Esophagus squamous epithelium (tissue), 5 donors: Measurements from ENCODE around the gene SLC2A13. TPM values are rescaled to one million over a fixed set of nuclear protein-coding genes. Genes with fewer than 3 reads are reported as not detected.

Experiments used
- DNase-seq: peaks from one replicate; lab custom pipeline; 2025; lab: John Stamatoyannopoulos, UW
- H3K27ac ChIP-seq, 4 donors: fragments of 200-600 bp; sonication (generic); one replicate each; pipeline ENCODE4 v1.5.1; 2016 to 2019; ENCODE audit warnings: mild to moderate bottlenecking in 1 of 4
- H3K27me3 ChIP-seq, 4 donors: fragments of 200-600 bp; sonication (generic); 1 replicate in 3 of 4; 2 replicates in 1 of 4; pipeline versions ENCODE4 v1.5.1 to v1.6.0; 2017 to 2021; ENCODE audit warnings: antibody characterized with exemption in 1 of 4
- H3K36me3 ChIP-seq, 3 donors: fragments of 200-600 bp; sonication (generic); one replicate each; pipeline ENCODE4 v1.5.1; 2016 to 2019
- H3K4me1 ChIP-seq, 3 donors: fragments of 200-600 bp; sonication (generic); one replicate each; pipeline ENCODE4 v1.5.1; 2017 to 2019
- H3K4me3 ChIP-seq, 4 donors: fragments of 200-600 bp; sonication (generic); 1 replicate in 3 of 4; 2 replicates in 1 of 4; pipeline ENCODE4 v1.5.1; 2016 to 2019; ENCODE audit warnings: mild to moderate bottlenecking in 2 of 4, moderate library complexity in 1 of 4
- H3K9me3 ChIP-seq, 3 donors: fragments of 200-600 bp; sonication (generic); one replicate each; pipeline ENCODE4 v1.5.1; 2016 to 2019
- CTCF ChIP-seq, 6 experiments: fragments of 450-650 bp in 4 of 6; fragments of 200-600 bp in 2 of 6; sonication (generic) in 2 of 6; IDR thresholded peaks; one replicate each; pipeline ENCODE4 v1.5.1; 2016 to 2019; ENCODE audit warnings: antibody characterized with exemption in 6 of 6, mild to moderate bottlenecking in 4 of 6, moderate library complexity in 4 of 6
- POLR2A ChIP-seq, 4 donors: fragments of 450-650 bp; IDR thresholded peaks; one replicate each; pipeline ENCODE4 v1.6.1; 2017; ENCODE audit warnings: antibody characterized with exemption in 4 of 4, mild to moderate bottlenecking in 4 of 4, moderate library complexity in 3 of 4
- WGBS, 2 donors: methylation state at CpG; one replicate each; pipeline ENCODE4 v1.1.5; 2018; 5-methylcytosine and 5-hydroxymethylcytosine counted together
- intact Hi-C: fragments of 100-400 bp; cut with DNase I; formaldehyde crosslinking; loops from one replicate; pipeline ENCODE4 v1.15.0; 2022
- total RNA-seq, 4 donors: library from RNA; depleted of rRNA; stranded (reverse); fragments of >200 nt; gene quantifications; one replicate each; pipeline ENCODE4 v1.1.0, GENCODE V29; 2016
- donor health status: DM: yes; HTN: yes; CAD: no.

Gene SLC2A13
- total RNA-seq: 10 to 100 TPM in 1 of 4 donors, 1 to 10 TPM in 3; 2.6 to 10.5 (median 4.0) TPM

GRCh38 chr12:40105515-40106201, at the start of gene SLC2A13:
SLC2A13 (minus strand) TSS chr12:40106081; CDS start chr12:40105808, 273 bp downstream.
- TF ChIP-seq POLR2A (IDR thresholded peaks at IDR 0.05) (peak in 3 of 4 donors; percentile 17 to 77 (median 65)), CTCF (IDR thresholded peaks at IDR 0.05) (peak in 1 of 6 experiments; percentile 22)
- Histone ChIP-seq H3K27me3 (no peaks in the 10 kb centered on the region), H3K27ac (peak within 1 kb of the TSS; percentile 70 to 92 (median 82)), H3K4me1 (peaks cover 14 to 38% (median 19%) of the 10 kb centered on the region in 3 donors), H3K4me3 (peak within 1 kb of the TSS; percentile 68 to 96 (median 92)), H3K9me3 (no peaks in the 10 kb centered on the region), H3K36me3 (no peaks in the 10 kb centered on the region)
- DNase-seq: no peak
- WGBS, 2 donors: no CpG with 5 or more reads among the region's 97 CpGs
- intact Hi-C loops: loop anchor here (5.0 to 10.0 kb wide), 2 partner anchors 93 to 341 kb away; no protein-coding TSS in a partner anchor

GRCh38 chr12:40154381-40154780, 48.5 kb upstream of the SLC2A13 start:
- TF ChIP-seq CTCF (IDR thresholded peaks at IDR 0.05) (no peak), POLR2A (IDR thresholded peaks at IDR 0.05) (no peak)
- no peak for DNase-seq
- Histone ChIP-seq H3K27me3 (no peaks in the 10 kb centered on the region), H3K4me1 (peaks cover 0 to 49% (median 0%) of the 10 kb centered on the region in 3 donors), H3K36me3 (no peaks in the 10 kb centered on the region), H3K27ac (no peak overlapping the region), H3K9me3 (no peaks in the 10 kb centered on the region), H3K4me3 (no peak overlapping the region)
- intact Hi-C loops: loop anchor here (5.0 kb wide), 1 partner anchor 158 kb away; no protein-coding TSS in a partner anchor
- WGBS, 2 donors: 88 to 92% methylated on average over 4 of the region's 4 CpGs

- Histone ChIP-seq H3K27me3 (no peaks in the 10 kb centered on the region), H3K36me3 (no peaks in the 10 kb centered on the region), H3K4me3 (no peak overlapping the region), H3K4me1 (peaks cover 0 to 39% (median 0%) of the 10 kb centered on the region in 3 donors), H3K9me3 (no peaks in the 10 kb centered on the region), H3K27ac (no peak overlapping the region)
- DNase-seq: no peak
- intact Hi-C loops: loop anchor here (5.0 kb wide), 1 partner anchor 159 kb away; no protein-coding TSS in a partner anchor
- TF ChIP-seq POLR2A (IDR thresholded peaks at IDR 0.05): no peak
- no peak for TF ChIP-seq CTCF (IDR thresholded peaks at IDR 0.05)
These were observed 47.6 kb upstream of the SLC2A13 start for GRCh38 chr12:40153432-40153831.

- no peak overlapping the region for H3K4me3 ChIP-seq
- H3K36me3 ChIP-seq: no peaks in the 10 kb centered on the region
- TF ChIP-seq CTCF (IDR thresholded peaks at IDR 0.05) (peak; percentile 56 to 86 (median 84)), POLR2A (IDR thresholded peaks at IDR 0.05) (no peak)
- no peaks in the 10 kb centered on the region for H3K9me3 ChIP-seq
- DNase-seq: no peak
- WGBS, 2 donors: 35 to 42% methylated on average over 4 of the region's 4 CpGs
- H3K4me1 ChIP-seq: peaks cover 0 to 34% (median 0%) of the 10 kb centered on the region in 3 donors
- intact Hi-C loops: loop anchor here (5.0 kb wide), 1 partner anchor 159 kb away; no protein-coding TSS in a partner anchor
- H3K27ac ChIP-seq: no peak overlapping the region
- no peaks in the 10 kb centered on the region for H3K27me3 ChIP-seq
These were observed 47.0 kb upstream of the SLC2A13 start for GRCh38 chr12:40152783-40153383.
